Small intestine (tissue), 7 donors: ENCODE results near the gene HES1. TPM values are rescaled to one million over a fixed set of nuclear protein-coding genes. Genes with fewer than 3 reads are reported as not detected.

Source experiments
- DNase-seq, 2 donors: peaks; one replicate each; pipeline versions ENCODE4 v3.0.0 to v3.0.0-alpha.2; 2013
- FAIRE-seq: peaks from 2 replicates; lab custom pipeline; 2012; peaks lifted over from hg19 to GRCh38; lab: Jason Lieb, UNC
- H3K27ac ChIP-seq, 3 donors: one replicate each; pipeline ENCODE4 v1.5.1; 2013; ENCODE audit warnings: low read length in 2 of 3, mild to moderate bottlenecking in 2 of 3, control low read depth in 1 of 3, inconsistent platforms in 1 of 3, low read depth in 1 of 3, moderate library complexity in 1 of 3
- H3K27me3 ChIP-seq, 3 donors: one replicate each; pipeline ENCODE4 v1.6.1; 2013; ENCODE audit warnings: low read length in 3 of 3, inconsistent platforms in 1 of 3; ENCODE audit not compliant: control insufficient read depth in 3 of 3, insufficient read depth in 3 of 3
- H3K36me3 ChIP-seq, 3 donors: one replicate each; pipeline ENCODE4 v1.6.1; 2013; ENCODE audit warnings: low read length in 3 of 3, inconsistent platforms in 1 of 3, low read depth in 1 of 3, mild to moderate bottlenecking in 1 of 3, moderate library complexity in 1 of 3; ENCODE audit not compliant: control insufficient read depth in 3 of 3, insufficient read depth in 2 of 3
- H3K4me1 ChIP-seq, 3 donors: one replicate each; pipeline ENCODE4 v1.6.1; 2013; ENCODE audit warnings: low read length in 2 of 3, inconsistent platforms in 1 of 3, low read depth in 1 of 3, mild to moderate bottlenecking in 1 of 3, moderate library complexity in 1 of 3; ENCODE audit not compliant: control insufficient read depth in 3 of 3, insufficient read depth in 2 of 3
- H3K4me3 ChIP-seq, 3 donors: one replicate each; pipeline ENCODE4 v1.5.1; 2013; ENCODE audit warnings: low read length in 3 of 3, control low read depth in 1 of 3, inconsistent platforms in 1 of 3, low read depth in 1 of 3, mild to moderate bottlenecking in 1 of 3, moderate library complexity in 1 of 3
- H3K9me3 ChIP-seq, 2 donors: one replicate each; pipeline ENCODE4 v1.6.1; 2013; ENCODE audit warnings: low read depth in 1 of 2, low read length in 1 of 2; ENCODE audit not compliant: control insufficient read depth in 2 of 2, insufficient read depth in 1 of 2
- WGBS, 3 donors: extraction: QIAGEN DNeasy Blood & Tissue Kit; methylation state at CpG; one replicate each; pipeline ENCODE4 v1.1.7; 2013; 5-methylcytosine and 5-hydroxymethylcytosine counted together
- polyA plus RNA-seq, 4 donors: library from polyadenylated mRNA; stranded (reverse) in 3 of 4; unstranded in 1 of 4; fragments of 200-250 nt in 3 of 4; fragments of 120-200 nt in 1 of 4; gene quantifications; one replicate each; pipeline versions ENCODE4 v1.2.1 to v1.2.3, GENCODE V29; 2013
- donor health status: healthy with polysubstance abuse.
- donor health status: control.
- donor health status: control.
- donor health status: Bipolar disorder and iron deficiency.
- donor health status: healthy.

The HES1 gene
- polyA plus RNA-seq, 4 donors: 12.3 to 53.5 (median 27.5) TPM

- Histone ChIP-seq H3K9me3 (no peaks in the 10 kb centered on the region), H3K27me3 (no peaks in the 10 kb centered on the region), H3K27ac (no peak overlapping the region), H3K4me3 (no peak overlapping the region), H3K4me1 (peaks cover 7 to 46% (median 10%) of the 10 kb centered on the region in 3 donors), H3K36me3 (no peaks in the 10 kb centered on the region)
- FAIRE-seq (no peak), DNase-seq (no peak)
- WGBS, 3 donors: 87 to 93% (median 92%) methylated on average over 7 of the region's 7 CpGs
Observed at GRCh38 chr3:194118920-194119319, 17.0 kb upstream of the HES1 start.

GRCh38 chr3:194119831-194120590 lies 15.9 kb upstream of the HES1 start:
- no peaks in the 10 kb centered on the region for H3K27me3 ChIP-seq
- no peaks in the 10 kb centered on the region for H3K36me3 ChIP-seq
- no peak overlapping the region for H3K4me3 ChIP-seq
- H3K4me1 ChIP-seq: peaks cover 7 to 54% (median 10%) of the 10 kb centered on the region in 3 donors
- no peaks in the 10 kb centered on the region for H3K9me3 ChIP-seq
- H3K27ac ChIP-seq: no peak overlapping the region
- 60 to 72% (median 66%) methylated on average over 6 of the region's 6 CpGs for WGBS, 3 donors
- DNase-seq (no peak), FAIRE-seq (no peak)

GRCh38 chr3:194120789-194121770 lies 14.9 kb upstream of the HES1 start:
- no peak for FAIRE-seq
- H3K4me3 ChIP-seq: no peak overlapping the region
- no peak for DNase-seq
- WGBS, 3 donors: 79 to 82% (median 79%) methylated on average over 13 of the region's 13 CpGs
- H3K9me3 ChIP-seq: no peaks in the 10 kb centered on the region
- H3K27ac ChIP-seq: peak overlapping the region in 1 of 3 donors; percentile 88
- H3K36me3 ChIP-seq: no peaks in the 10 kb centered on the region
- no peaks in the 10 kb centered on the region for H3K27me3 ChIP-seq
- H3K4me1 ChIP-seq: peaks cover 7 to 60% (median 10%) of the 10 kb centered on the region in 3 donors

- Histone ChIP-seq H3K27me3 (no peaks in the 10 kb centered on the region), H3K36me3 (no peaks in the 10 kb centered on the region), H3K9me3 (no peaks in the 10 kb centered on the region), H3K27ac (peak overlapping the region; percentile 37 to 88 (median 45)), H3K4me3 (no peak overlapping the region), H3K4me1 (peaks cover 7 to 55% (median 10%) of the 10 kb centered on the region in 3 donors)
- 31 to 62% (median 35%) methylated on average over 8 of the region's 8 CpGs for WGBS, 3 donors
- FAIRE-seq (peak; percentile 88), DNase-seq (peak; percentile 81)
Observed at GRCh38 chr3:194121891-194122631, 13.9 kb upstream of the HES1 start.

- no peak for FAIRE-seq
- no peak overlapping the region for H3K4me3 ChIP-seq
Observed at GRCh38 chr3:194123726-194124125, 12.2 kb upstream of the HES1 start.

GRCh38 chr3:194124193-194124592 lies 11.8 kb upstream of the HES1 start:
- Histone ChIP-seq H3K27ac (peak overlapping the region in 2 of 3 donors; percentile 33 to 88), H3K4me3 (no peak overlapping the region), H3K27me3 (no peaks in the 10 kb centered on the region), H3K9me3 (no peaks in the 10 kb centered on the region), H3K36me3 (peaks cover 0 to 14% (median 0%) of the 10 kb centered on the region in 3 donors), H3K4me1 (peaks cover 7 to 48% (median 7%) of the 10 kb centered on the region in 3 donors)
- DNase-seq: peak; percentile 92 to 94
- FAIRE-seq: no peak
- WGBS, 3 donors: 23 to 64% (median 33%) methylated on average over 4 of the region's 4 CpGs

More at GRCh38 chr3:194123726-194124125, 12.2 kb upstream of the HES1 start:
- H3K4me1 ChIP-seq: peaks cover 7 to 48% (median 7%) of the 10 kb centered on the region in 3 donors
- H3K27ac ChIP-seq: peak overlapping the region; percentile 32 to 88 (median 33)
- peak in 1 of 2 donors; percentile 68 for DNase-seq
- no peaks in the 10 kb centered on the region for H3K9me3 ChIP-seq
- H3K36me3 ChIP-seq: peaks cover 0 to 10% (median 0%) of the 10 kb centered on the region in 3 donors
- H3K27me3 ChIP-seq: no peaks in the 10 kb centered on the region
- WGBS, 3 donors: 12 to 63% (median 31%) methylated on average over 6 of the region's 6 CpGs

GRCh38 chr3:194125442-194125841 lies 10.5 kb upstream of the HES1 start:
- 73 to 84% (median 74%) methylated on average over 6 of the region's 6 CpGs for WGBS, 3 donors
- no peak for FAIRE-seq
- Histone ChIP-seq H3K4me1 (peaks cover 7 to 52% (median 9%) of the 10 kb centered on the region in 3 donors), H3K27me3 (no peaks in the 10 kb centered on the region), H3K4me3 (no peak overlapping the region), H3K36me3 (peaks cover 0 to 14% (median 0%) of the 10 kb centered on the region in 3 donors), H3K9me3 (no peaks in the 10 kb centered on the region), H3K27ac (peak overlapping the region in 1 of 3 donors; percentile 88)
- DNase-seq: no peak
